Mucosa of rectum (tissue), 2 donors: Measurements from ENCODE around the gene ANKRD53.

Experiments used
- H3K27ac ChIP-seq, 2 donors: one replicate each; pipeline ENCODE4 v1.7.0; 2013; ENCODE audit warnings: inconsistent platforms in 2 of 2, low read depth in 2 of 2, low read length in 2 of 2
- H3K27me3 ChIP-seq, 2 donors: one replicate each; pipeline ENCODE4 v1.7.0; 2013; ENCODE audit warnings: low read length in 2 of 2; ENCODE audit not compliant: control insufficient read depth in 2 of 2, insufficient read depth in 2 of 2
- H3K36me3 ChIP-seq, 2 donors: one replicate each; pipeline ENCODE4 v1.7.0; 2013; ENCODE audit warnings: low read length in 2 of 2; ENCODE audit not compliant: control insufficient read depth in 2 of 2, insufficient read depth in 2 of 2
- H3K4me1 ChIP-seq, 2 donors: one replicate each; pipeline ENCODE4 v1.7.0; 2013; ENCODE audit warnings: low read length in 2 of 2, mild to moderate bottlenecking in 1 of 2; ENCODE audit not compliant: control insufficient read depth in 2 of 2, insufficient read depth in 2 of 2
- H3K4me3 ChIP-seq, 2 donors: one replicate each; pipeline ENCODE4 v1.7.0; 2013; ENCODE audit warnings: low read length in 2 of 2
- H3K9ac ChIP-seq, 2 donors: one replicate each; pipeline ENCODE4 v1.7.0; 2013; ENCODE audit warnings: low read length in 2 of 2, low read depth in 1 of 2, mild to moderate bottlenecking in 1 of 2
- H3K9me3 ChIP-seq, 2 donors: one replicate each; pipeline ENCODE4 v1.7.0; 2013; ENCODE audit warnings: low read length in 2 of 2; ENCODE audit not compliant: control insufficient read depth in 2 of 2
- donor health status: healthy.
- donor health status: Normal muscosa, but diverticular disease.

The ANKRD53 gene

DNA sequence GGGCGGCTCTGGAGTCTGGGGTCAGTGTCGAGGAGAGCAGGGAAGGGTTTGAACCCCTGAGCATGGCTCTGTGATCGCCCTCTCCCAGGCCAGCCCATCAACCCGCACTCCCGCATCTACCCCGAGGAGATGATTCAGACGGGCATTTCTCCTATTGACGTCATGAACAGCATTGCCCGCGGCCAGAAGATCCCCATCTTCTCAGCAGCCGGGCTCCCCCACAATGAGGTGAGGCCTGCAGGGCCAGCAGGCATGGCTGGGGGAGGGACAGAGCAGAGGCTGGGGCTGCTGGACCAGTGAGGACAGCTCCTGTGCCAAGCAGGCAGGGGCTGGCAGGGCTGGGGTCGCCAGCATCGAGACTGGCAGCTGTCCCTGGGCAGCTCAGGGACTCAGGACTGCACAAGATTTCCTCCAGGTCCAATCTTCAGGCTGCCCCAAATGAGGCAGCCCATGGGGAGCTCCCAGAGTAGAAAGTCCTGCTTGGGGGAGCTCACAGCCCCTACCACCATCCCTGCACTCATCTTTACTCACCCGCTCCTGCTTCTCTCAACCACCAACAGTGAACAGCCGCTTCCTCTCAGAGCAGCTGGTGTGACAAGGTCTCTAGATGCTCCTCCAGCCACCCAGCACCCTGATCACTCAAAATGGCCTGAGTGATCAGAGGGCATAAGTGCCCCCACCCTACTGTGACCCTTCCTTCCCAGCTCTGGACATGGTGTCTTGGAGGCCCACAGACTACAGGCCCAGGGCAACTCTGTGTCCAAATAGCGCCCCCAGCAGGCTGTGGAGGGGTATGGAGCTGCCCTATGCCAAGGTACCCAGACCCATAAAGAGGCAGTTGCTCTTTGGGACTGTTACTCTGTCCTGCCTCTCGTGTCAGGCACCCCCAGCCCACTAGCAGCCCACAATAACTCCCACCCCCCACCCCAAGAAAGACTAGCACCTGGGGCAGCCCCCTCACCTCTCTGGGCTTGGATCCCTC is 18.3 kb upstream of the ANKRD53 start:
- Histone ChIP-seq H3K9ac (no peak overlapping the region), H3K27ac (no peak overlapping the region), H3K36me3 (no peaks in the 10 kb centered on the region), H3K4me1 (peaks cover 0 to 2% of the 10 kb centered on the region in 2 donors), H3K27me3 (peaks cover 7 to 15% of the 10 kb centered on the region in 2 donors), H3K4me3 (no peak overlapping the region), H3K9me3 (no peaks in the 10 kb centered on the region)

DNA sequence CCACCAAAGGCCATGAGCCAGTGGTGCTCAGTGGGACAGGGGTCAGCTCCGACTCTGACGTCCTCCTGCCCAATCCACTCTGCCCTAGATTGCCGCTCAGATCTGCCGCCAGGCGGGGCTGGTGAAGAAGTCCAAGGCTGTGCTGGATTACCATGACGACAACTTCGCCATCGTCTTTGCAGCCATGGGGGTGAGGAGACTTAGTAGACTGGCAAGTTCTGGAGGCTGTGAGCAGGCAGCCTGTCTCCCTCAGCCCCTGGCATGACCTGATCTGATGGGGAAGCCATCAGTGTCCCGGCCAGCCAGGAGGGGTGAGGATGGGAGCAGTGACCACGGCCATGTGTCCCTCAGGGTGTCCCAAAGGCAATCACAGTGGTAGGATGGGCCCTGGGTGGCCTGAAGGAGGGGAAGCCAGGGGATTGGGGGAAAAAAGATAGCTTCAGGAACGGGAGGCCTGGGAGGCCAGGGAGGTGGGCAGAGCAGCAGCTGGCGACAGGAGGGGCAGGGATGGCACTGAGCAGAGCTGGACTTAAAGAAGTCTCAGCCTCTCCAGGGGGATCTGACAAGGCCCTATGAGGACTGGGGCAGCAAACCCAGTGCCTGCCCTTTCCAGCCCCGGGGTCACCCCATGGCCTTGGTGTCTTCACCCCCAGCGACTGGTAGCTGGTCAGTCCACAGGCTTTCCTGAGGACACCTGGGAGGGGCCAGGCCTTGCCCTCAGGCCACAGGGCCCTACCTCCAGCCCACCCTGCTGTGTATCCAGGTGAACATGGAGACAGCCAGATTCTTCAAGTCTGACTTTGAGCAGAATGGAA is 17.4 kb upstream of the ANKRD53 start:
- H3K36me3 ChIP-seq, result no peaks in the 10 kb centered on the region
- no peak overlapping the region for H3K4me3 ChIP-seq
- H3K4me1 ChIP-seq, result peaks cover 0 to 3% of the 10 kb centered on the region in 2 donors
- H3K9ac ChIP-seq, result no peak overlapping the region
- H3K9me3 ChIP-seq, result no peaks in the 10 kb centered on the region
- H3K27ac ChIP-seq, result no peak overlapping the region
- peaks cover 7 to 15% of the 10 kb centered on the region in 2 donors for H3K27me3 ChIP-seq

DNA sequence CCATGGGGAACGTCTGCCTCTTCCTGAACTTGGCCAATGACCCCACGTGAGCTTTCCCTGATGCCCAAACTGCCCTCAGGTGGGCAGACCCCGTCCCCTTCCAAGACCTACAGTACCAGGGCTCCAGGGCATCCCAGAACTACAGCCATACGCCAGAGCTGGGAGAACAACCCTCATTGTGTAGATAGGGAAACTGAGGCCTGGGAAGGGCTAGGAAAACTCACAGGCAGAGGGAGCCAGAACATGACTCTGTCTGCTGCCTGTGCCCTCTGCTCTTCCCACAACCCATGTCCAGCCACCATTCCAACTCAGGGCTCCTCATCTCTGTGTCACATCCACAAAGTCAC is 16.8 kb upstream of the ANKRD53 start:
- H3K9me3 ChIP-seq, result no peaks in the 10 kb centered on the region
- peaks cover 0 to 3% of the 10 kb centered on the region in 2 donors for H3K4me1 ChIP-seq
- no peak overlapping the region for H3K9ac ChIP-seq
- H3K27ac ChIP-seq, result no peak overlapping the region
- peaks cover 7 to 15% of the 10 kb centered on the region in 2 donors for H3K27me3 ChIP-seq
- H3K36me3 ChIP-seq, result no peaks in the 10 kb centered on the region
- H3K4me3 ChIP-seq, result no peak overlapping the region

DNA sequence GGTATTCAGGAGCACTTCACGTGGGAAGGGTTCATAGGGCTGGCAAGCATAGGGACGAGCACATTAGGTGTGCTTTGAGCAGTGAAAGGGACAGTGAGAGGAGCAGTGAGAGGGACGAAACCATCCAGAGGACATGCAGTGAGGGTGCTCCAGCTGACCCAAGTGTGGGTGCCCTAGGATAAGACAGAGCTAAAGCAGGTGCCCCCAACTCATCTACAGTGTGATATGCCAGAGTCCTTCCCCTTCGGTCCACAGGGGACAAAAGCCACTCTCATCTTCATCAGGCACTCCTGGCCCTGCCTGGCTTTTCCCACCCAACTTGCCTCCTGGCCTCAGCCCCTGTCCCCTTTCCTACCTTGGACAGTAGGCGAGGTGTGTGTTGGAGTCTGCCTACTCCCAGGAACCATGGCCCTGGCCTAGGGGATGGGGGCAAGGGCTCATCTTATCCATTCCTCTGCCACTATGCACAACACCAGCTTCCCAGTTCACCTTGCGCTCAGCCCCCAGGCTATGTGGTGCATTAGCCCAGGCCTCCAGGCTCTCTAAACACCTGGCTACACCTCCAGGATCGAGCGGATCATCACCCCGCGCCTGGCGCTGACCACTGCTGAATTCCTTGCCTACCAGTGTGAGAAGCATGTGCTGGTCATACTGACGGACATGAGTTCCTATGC is 16.1 kb upstream of the ANKRD53 start:
- Histone ChIP-seq H3K36me3 (no peaks in the 10 kb centered on the region), H3K4me1 (peaks cover 0 to 3% of the 10 kb centered on the region in 2 donors), H3K4me3 (no peak overlapping the region), H3K9me3 (no peaks in the 10 kb centered on the region), H3K27me3 (peaks cover 7 to 15% of the 10 kb centered on the region in 2 donors), H3K27ac (no peak overlapping the region), H3K9ac (no peak overlapping the region)

DNA sequence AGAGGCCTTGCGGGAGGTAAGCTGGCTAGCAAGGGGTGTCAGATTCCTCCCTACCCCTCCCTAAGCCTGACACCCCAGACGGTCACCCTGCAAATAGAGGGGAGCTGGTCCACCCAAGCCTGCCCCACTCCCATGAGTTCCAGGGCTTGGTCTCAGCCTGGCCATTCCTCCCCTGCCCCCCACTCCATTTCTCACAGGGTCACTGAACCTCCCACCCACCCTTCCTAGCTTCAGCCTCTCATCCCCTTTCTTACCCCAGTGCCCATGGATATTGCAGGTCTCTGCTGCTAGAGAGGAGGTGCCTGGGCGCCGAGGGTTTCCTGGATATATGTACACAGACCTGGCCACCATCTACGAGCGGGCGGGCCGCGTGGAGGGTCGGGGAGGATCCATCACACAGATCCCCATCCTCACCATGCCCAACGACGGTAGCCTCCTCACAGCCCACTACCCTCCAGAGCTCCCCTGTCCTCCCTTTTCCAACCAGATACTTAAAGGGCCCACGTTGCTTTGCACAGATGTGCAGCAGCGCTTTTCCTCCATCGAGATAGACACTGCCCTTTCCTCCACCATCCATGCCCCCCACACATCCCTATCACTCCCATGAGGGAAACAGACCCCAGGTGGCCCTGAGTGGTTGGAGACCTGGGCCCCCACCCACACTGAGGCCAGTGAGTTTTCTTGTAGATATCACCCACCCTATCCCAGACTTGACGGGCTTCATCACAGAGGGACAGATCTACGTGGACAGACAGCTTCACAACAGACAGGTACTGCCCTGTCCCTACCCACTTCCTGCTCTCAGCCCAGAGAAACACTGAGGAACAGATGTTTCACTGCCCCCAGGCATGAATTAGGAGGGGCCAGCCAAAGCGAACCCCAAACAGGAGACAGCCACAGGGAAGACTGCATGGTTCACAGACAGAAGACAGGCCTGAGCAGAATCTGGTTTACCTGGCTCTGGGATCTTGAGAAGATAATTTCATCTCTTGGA is 15.2 kb upstream of the ANKRD53 start:
- peaks cover 7 to 15% of the 10 kb centered on the region in 2 donors for H3K27me3 ChIP-seq
- no peaks in the 10 kb centered on the region for H3K9me3 ChIP-seq
- H3K4me1 ChIP-seq, result peaks cover 0 to 3% of the 10 kb centered on the region in 2 donors
- H3K9ac ChIP-seq, result no peak overlapping the region
- no peak overlapping the region for H3K4me3 ChIP-seq
- H3K36me3 ChIP-seq, result no peaks in the 10 kb centered on the region
- no peak overlapping the region for H3K27ac ChIP-seq

DNA sequence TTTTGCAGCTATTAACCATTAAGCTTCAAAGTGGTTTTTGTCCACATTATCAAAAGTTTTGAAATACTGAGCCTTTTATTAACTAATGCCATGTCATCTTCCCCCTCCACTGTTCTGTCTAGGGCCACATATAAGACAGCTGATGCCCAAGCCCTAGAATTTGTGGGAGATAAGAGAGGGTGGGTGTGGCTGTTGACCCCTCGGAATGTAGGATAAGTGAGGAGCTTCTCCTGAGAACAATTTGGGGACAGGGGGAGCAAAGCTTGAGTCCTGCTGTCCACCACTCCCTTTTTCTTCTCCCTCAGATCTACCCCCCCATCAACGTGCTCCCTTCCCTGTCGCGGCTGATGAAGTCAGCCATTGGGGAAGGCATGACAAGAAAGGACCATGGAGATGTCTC is 14.3 kb upstream of the ANKRD53 start:
- Histone ChIP-seq H3K27me3 (peaks cover 7 to 15% of the 10 kb centered on the region in 2 donors), H3K27ac (no peak overlapping the region), H3K4me1 (peaks cover 0 to 3% of the 10 kb centered on the region in 2 donors), H3K9ac (no peak overlapping the region), H3K4me3 (no peak overlapping the region), H3K9me3 (no peaks in the 10 kb centered on the region), H3K36me3 (no peaks in the 10 kb centered on the region)

DNA sequence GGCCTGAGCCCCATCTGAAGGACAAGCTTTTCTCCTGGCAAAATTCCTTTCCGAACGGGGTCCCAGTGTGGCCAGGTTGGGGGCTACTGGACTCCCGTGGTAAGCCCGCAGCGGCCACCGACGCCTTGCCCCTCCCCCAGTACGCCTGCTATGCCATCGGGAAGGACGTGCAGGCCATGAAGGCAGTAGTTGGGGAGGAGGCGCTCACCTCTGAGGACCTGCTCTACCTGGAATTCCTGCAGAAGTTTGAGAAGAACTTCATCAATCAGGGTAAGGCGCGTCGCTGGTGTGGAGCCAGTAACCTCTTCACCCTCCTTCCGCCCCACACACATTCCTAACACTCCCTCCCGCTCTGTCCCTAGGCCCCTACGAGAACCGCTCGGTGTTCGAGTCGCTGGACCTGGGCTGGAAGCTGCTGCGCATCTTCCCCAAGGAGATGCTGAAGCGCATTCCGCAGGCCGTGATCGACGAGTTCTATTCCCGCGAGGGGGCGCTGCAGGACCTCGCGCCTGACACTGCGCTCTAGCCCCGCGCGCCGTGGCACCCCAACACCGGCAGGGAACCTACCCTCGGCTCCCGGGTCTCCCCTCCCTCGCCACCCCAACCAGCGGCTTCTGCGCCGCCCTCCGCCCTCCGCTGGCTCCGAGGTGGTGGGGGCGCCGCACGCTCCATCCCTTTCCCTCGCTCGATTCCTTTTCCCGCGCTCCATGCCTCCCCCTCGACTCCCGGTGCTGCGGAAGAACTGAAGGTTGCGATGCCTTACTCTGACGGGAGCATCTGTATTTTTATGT is 13.6 kb upstream of the ANKRD53 start:
- Histone ChIP-seq H3K4me1 (peaks cover 0 to 3% of the 10 kb centered on the region in 2 donors), H3K4me3 (peak overlapping the region; percentile 56 to 57), H3K27ac (no peak overlapping the region), H3K9me3 (no peaks in the 10 kb centered on the region), H3K36me3 (no peaks in the 10 kb centered on the region), H3K27me3 (peaks cover 7 to 15% of the 10 kb centered on the region in 2 donors), H3K9ac (peak overlapping the region in 1 of 2 donors; percentile 53)

DNA sequence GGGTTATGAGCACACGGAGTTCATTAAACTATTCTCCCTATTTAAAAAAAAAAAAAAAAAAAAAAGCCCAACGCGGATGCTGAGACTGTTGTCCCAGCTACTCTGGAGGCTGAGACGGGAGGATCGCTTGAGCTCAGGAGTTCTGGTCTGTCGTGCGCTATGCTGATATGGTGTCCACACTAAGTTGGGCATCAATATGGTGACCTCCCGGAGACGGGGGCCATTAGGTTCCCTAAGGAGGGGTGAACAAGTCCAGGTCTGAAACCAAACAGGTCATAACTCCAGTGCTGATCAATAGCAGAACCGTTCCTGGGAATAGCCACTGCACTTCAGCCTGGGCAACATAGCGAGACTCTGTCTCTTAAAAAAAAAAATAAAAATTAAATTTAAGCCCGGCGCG is 12.9 kb upstream of the ANKRD53 start:
- Histone ChIP-seq H3K27ac (no peak overlapping the region), H3K4me1 (peaks cover 0 to 3% of the 10 kb centered on the region in 2 donors), H3K36me3 (no peaks in the 10 kb centered on the region), H3K9me3 (no peaks in the 10 kb centered on the region), H3K27me3 (peaks cover 7 to 15% of the 10 kb centered on the region in 2 donors), H3K9ac (no peak overlapping the region), H3K4me3 (peak overlapping the region; percentile 56 to 57)
